KMS-11 (cell line): Measurements from ENCODE around the gene PHTF1.
"Not testable (repeated sequence)": the region's sequence is repeated elsewhere in the genome, so short reads cannot be mapped to it uniquely, and the experiment has no call there.

Experiments used
- H2AFZ ChIP-seq: fragments of 200-600 bp; sonication (generic); 2 replicates; pipeline ENCODE4 v1.6.1; 2016; ENCODE audit warnings: antibody characterized with exemption, mixed run types, low read depth
- H3K27ac ChIP-seq: fragments of 200-600 bp; sonication (generic); 2 replicates; pipeline ENCODE4 v1.6.1; 2016; ENCODE audit warnings: mild to moderate bottlenecking, mixed run types
- H3K27me3 ChIP-seq: fragments of 200-600 bp; sonication (generic); 2 replicates; pipeline ENCODE4 v1.6.1; 2017; ENCODE audit warnings: mild to moderate bottlenecking, low read depth, mixed run types, moderate library complexity; ENCODE audit not compliant: insufficient read depth
- H3K36me3 ChIP-seq: fragments of 200-600 bp; sonication (generic); 2 replicates; pipeline ENCODE4 v1.6.1; 2017; ENCODE audit warnings: mild to moderate bottlenecking, mixed run types; ENCODE audit not compliant: insufficient read depth
- H3K4me1 ChIP-seq: fragments of 200-600 bp; sonication (generic); 2 replicates; pipeline ENCODE4 v1.6.1; 2016; ENCODE audit warnings: mild to moderate bottlenecking, low read depth, mixed run types; ENCODE audit not compliant: poor library complexity, severe bottlenecking
- H3K4me2 ChIP-seq: fragments of 200-600 bp; sonication (generic); 2 replicates; pipeline ENCODE4 v1.7.0; 2016; ENCODE audit warnings: mild to moderate bottlenecking, mixed run types
- H3K4me3 ChIP-seq: fragments of 200-600 bp; sonication (generic); IDR thresholded peaks from 2 replicates; pipeline ENCODE4 v1.6.1; 2017; ENCODE audit warnings: low read depth, low read length, mixed read lengths; ENCODE audit not compliant: insufficient read depth
- H3K79me2 ChIP-seq: fragments of 200-600 bp; sonication (generic); 2 replicates; pipeline ENCODE4 v1.6.1; 2016; ENCODE audit warnings: low read depth, mixed run types; ENCODE audit not compliant: insufficient read depth
- H3K9ac ChIP-seq: fragments of 200-600 bp; sonication (generic); 2 replicates; pipeline ENCODE4 v1.6.1; 2016; ENCODE audit warnings: mild to moderate bottlenecking, mixed run types
- H4K20me1 ChIP-seq: fragments of 200-600 bp; sonication (generic); 2 replicates; pipeline ENCODE4 v1.6.1; 2016; ENCODE audit warnings: mild to moderate bottlenecking, mixed run types; ENCODE audit not compliant: insufficient read depth
- CTCF ChIP-seq: fragments of 200-600 bp; sonication (generic); conservative IDR thresholded peaks from 2 replicates; pipeline ENCODE4 v1.6.1; 2017; ENCODE audit warnings: low read depth, mild to moderate bottlenecking, antibody characterized with exemption, low read length, moderate library complexity, mixed read lengths

Gene PHTF1

GRCh38 chr1:113758631-113759332 lies 504 bp downstream of the PHTF1 start:
- Histone ChIP-seq H3K79me2 (peaks cover 15% of the 10 kb centered on the region; the same call in 1 of the 2 replicates), H3K4me1 (peaks cover 28% of the 10 kb centered on the region)

GRCh38 chr1:113756461-113756860 lies 2.8 kb downstream of the PHTF1 start:
- H4K20me1 ChIP-seq = no peaks in the 10 kb centered on the region
- no peaks in the 10 kb centered on the region for H3K36me3 ChIP-seq
- H3K9ac ChIP-seq = no peak overlapping the region
- H2AFZ ChIP-seq = no peak overlapping the region
- no peak overlapping the region for H3K4me3 ChIP-seq
- no peak for TF ChIP-seq CTCF
- no peak overlapping the region for H3K27ac ChIP-seq
- peaks cover 20% of the 10 kb centered on the region for H3K4me1 ChIP-seq
- peak overlapping the region; percentile 96; the same call in 1 of the 2 replicates for H3K4me2 ChIP-seq
- no peaks in the 10 kb centered on the region for H3K27me3 ChIP-seq
- peaks cover 19% of the 10 kb centered on the region; the same call in 1 of the 2 replicates for H3K79me2 ChIP-seq

More at GRCh38 chr1:113758631-113759332, 504 bp downstream of the PHTF1 start:
- peak overlapping the region; percentile 88 for H3K9ac ChIP-seq
- peak overlapping the region; percentile 96 for H3K4me2 ChIP-seq
- no peaks in the 10 kb centered on the region for H3K36me3 ChIP-seq
- no peaks in the 10 kb centered on the region for H4K20me1 ChIP-seq
- peak overlapping the region; percentile 87 for H3K27ac ChIP-seq
- no peaks in the 10 kb centered on the region for H3K27me3 ChIP-seq
- H2AFZ ChIP-seq = peak overlapping the region; percentile 83
- no peak overlapping the region for H3K4me3 ChIP-seq
- TF ChIP-seq CTCF = no peak

DNA sequence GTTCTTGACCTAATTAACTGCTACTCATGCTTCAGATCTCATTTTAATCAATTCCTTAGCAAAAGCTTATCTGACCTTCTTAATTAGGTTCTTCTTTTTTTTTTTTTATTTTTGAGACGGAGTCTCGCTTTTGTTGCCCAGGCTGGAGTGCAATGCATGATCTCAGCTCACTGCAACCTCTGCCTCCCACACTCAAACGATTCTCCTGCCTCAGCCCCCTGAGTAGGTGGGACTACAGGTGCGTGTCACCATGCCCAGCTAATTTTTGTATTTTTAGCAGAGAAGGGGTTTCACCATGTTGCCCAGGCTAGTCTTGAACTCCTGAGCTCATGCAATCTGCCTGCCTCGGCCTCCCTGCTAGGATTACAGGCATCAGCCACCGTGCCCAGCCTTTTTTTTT lies 6.0 kb downstream of the PHTF1 start:
- H3K4me3 ChIP-seq, H3K27ac ChIP-seq, H3K9ac ChIP-seq, H2AFZ ChIP-seq, H3K27me3 ChIP-seq, H4K20me1 ChIP-seq, H3K36me3 ChIP-seq, H3K4me2 ChIP-seq: not testable (repeated sequence)
- peaks cover 14% of the 10 kb centered on the region for H3K4me1 ChIP-seq
- H3K79me2 ChIP-seq = peaks cover 19% of the 10 kb centered on the region; the same call in 1 of the 2 replicates

DNA sequence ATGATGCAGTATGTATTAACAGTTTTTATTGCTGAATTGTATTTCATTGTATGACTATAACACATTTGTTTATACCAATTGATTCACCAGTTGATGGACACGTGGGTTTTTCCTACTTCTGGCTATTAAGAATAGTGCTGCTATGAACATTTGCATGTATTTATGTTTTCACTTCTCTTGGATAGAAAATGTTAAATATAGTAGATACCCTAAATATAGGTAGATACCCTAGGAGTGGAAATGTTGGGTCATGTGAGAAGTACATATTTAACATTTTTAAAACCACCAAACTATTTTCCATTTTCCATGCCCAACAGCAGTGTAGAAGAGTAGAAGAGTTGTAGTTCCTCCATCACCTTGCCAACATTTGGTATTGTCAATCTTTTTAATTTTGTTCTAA lies 7.8 kb downstream of the PHTF1 start:
- Histone ChIP-seq H3K27me3 (no peaks in the 10 kb centered on the region), H4K20me1 (no peaks in the 10 kb centered on the region), H2AFZ (no peak overlapping the region), H3K4me3 (no peak overlapping the region), H3K27ac (no peak overlapping the region), H3K4me1 (peaks cover 3% of the 10 kb centered on the region), H3K4me2 (no peak overlapping the region), H3K36me3 (no peaks in the 10 kb centered on the region), H3K9ac (no peak overlapping the region), H3K79me2 (peaks cover 8% of the 10 kb centered on the region; the same call in 1 of the 2 replicates)
- no peak for TF ChIP-seq CTCF

DNA sequence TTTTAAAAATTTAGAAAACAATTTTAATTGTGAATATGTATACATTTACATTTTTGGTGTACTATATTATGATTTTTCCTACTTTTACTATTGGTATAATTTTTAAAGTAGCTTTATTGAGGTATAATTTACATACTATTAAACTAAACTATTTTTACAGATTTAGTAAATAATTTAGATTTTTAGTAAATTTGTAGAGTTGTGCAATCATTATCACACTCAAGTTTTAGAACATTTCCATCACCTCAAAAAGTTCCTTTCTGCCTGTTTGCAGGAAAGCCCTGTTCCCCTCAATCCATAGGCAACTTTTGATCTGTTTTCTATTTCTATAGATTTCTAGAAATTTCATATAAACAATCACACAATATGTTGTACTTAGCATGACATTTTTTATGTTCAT lies 8.2 kb downstream of the PHTF1 start:
- TF ChIP-seq CTCF = no peak
- no peaks in the 10 kb centered on the region for H3K36me3 ChIP-seq
- no peak overlapping the region for H3K27ac ChIP-seq
- H3K4me3 ChIP-seq = no peak overlapping the region
- no peaks in the 10 kb centered on the region for H3K27me3 ChIP-seq
- H3K4me1 ChIP-seq = no peaks in the 10 kb centered on the region
- peaks cover 8% of the 10 kb centered on the region; the same call in 1 of the 2 replicates for H3K79me2 ChIP-seq
- H3K9ac ChIP-seq = no peak overlapping the region
- H2AFZ ChIP-seq = no peak overlapping the region
- no peaks in the 10 kb centered on the region for H4K20me1 ChIP-seq
- H3K4me2 ChIP-seq = no peak overlapping the region
